B cell (primary cell): ENCODE results near the gene SEMA4D.

Experiments used
- CTCF ChIP-seq: fragments of 200-600 bp; IDR thresholded peaks from one replicate; pipeline ENCODE4 v1.8.0; 2022; ENCODE audit warnings: antibody characterized with exemption, mild to moderate bottlenecking
- EZH2 ChIP-seq: IDR thresholded peaks from 2 replicates; pipeline ENCODE4 v1.6.1; 2012; ENCODE audit warnings: borderline replicate concordance, low read depth, mild to moderate bottlenecking, moderate library complexity, low read length; ENCODE audit not compliant: insufficient read depth, poor library complexity, severe bottlenecking

- no peak for TF ChIP-seq CTCF
- no peak for TF ChIP-seq EZH2
Observed at GRCh38 chr9:89481538-89481915, 16.4 kb downstream of the SEMA4D start.
